CD4-positive, alpha-beta T cell treated with Interleukin-1 beta for 1 hour (primary cell): ENCODE data around the gene TUBA4B.
"Not testable (repeated sequence)": the region's sequence is repeated elsewhere in the genome, so short reads cannot be mapped to it uniquely, and the experiment has no call there.

Experiments
- DNase-seq, 2 donors: peaks; one replicate each; pipeline ENCODE4 v3.0.0-alpha.2; 2020 to 2022

Gene TUBA4B

GRCh38 chr2:219248845-219249202 is 4.2 kb upstream of the TUBA4B start:
- no peak for DNase-seq

- DNase-seq: peak; percentile 64 to 72
Observed at GRCh38 chr2:219249203-219249980, 3.7 kb upstream of the TUBA4B start.

GRCh38 chr2:219250049-219250781 is 2.8 kb upstream of the TUBA4B start:
- no peak for DNase-seq

- no peak for DNase-seq
Observed at GRCh38 chr2:219251656-219252055, 1.4 kb upstream of the TUBA4B start.

GRCh38 chr2:219252084-219252483 is 959 bp upstream of the TUBA4B start:
- peak in 1 of 2 donors; percentile 27 for DNase-seq

- no peak for DNase-seq
Observed at GRCh38 chr2:219252570-219252899, 508 bp upstream of the TUBA4B start.

- peak; percentile 93 for DNase-seq
Observed at GRCh38 chr2:219253753-219254589, 928 bp downstream of the TUBA4B start, which contains the start of gene TUBA4A. Gene TUBA4A, minus strand, starts transcription at chr2:219253918. Its CDS starts 60 bp downstream, at chr2:219253858.

DNA sequence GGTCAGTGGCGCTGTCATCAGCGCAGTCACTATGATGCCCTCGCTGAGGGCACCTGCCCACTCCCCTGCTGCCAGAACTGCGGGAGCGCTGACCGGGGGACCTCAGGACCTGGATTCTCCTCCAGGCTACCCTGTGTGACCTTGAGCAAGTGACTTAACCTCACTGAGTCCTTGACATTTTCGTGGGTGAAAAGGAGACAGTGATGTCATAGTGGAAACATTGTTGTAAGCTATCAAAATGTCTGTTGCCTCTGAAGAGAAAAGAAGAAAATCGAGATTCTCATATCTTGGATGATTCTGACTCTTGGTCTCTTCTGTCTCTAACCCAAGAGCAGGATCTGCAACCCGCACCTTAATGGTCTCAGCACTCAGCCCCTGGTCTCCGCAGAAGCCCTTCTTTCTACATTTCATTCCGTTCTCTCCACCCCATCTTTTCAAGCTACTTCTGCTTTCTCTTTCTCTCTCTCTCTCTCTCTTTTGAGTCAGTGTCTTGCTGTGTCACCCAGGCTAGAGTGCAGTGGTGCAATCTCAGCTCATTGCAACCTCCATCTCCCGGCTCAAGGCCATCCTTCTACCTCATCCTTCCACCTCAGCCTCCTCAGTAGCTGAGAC is 1.7 kb downstream of the TUBA4B start:
- DNase-seq: peak; percentile 56 to 59

DNA sequence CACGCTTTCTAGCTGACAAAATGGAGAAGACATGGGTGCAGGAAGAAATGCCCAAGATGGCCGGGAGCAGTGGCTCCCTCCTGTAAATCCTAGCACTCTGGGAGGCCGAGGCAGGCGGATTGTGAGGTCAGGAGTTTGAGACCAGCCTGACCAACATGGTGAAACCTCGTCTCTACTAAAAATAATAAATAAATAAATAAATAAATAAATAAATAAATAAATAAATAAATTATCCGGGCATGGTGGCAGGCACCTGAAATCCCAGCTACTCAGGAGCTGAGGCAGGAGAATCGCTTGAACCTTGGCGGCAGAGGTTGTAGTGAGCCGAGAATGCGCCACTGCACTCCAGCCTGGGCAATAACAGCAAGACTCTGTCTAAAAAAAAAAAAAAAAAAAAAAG is 5.9 kb downstream of the TUBA4B start:
- not testable (repeated sequence) for DNase-seq

DNA sequence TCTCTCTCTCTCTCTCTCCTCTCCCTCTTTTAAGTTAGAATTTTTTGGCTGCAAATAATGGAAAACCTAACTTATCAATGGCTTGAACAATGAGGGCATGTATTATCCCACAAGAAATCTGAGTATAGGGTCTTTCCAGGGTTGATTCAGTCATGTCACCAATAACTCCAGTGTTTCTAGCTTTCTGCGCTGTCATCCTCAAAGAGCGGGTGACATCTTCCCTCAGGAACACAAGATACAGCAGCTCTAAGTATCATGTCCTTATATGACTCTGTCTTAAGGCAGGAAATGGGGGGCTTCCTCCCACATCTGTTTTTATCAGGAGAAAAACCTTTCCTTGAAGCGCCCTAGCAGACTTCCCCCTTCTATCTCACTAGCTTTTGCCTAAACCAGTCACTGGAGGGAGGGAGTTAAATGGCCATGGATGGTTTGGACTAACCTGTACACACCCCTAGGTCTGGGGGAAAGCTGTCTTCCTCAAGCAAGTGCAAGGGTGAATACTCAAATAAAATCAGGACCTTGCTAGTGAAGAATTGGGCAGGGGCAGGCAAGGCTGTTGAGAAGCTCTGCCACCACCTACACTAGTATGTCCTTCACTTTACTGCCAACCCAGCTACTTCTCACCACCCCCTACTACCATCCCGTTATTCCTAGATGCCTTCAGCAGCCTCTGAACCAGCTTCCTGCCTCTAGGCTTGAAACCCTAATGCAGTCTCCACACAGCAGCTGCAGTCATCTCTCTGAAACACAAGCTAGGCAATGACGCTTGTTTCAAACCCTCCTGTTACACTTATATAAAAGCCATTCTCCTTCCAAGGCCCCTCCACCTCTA is 8.2 kb downstream of the TUBA4B start:
- DNase-seq: no peak

GRCh38 chr2:219266232-219266631 is 13.2 kb downstream of the TUBA4B start:
- no peak for DNase-seq

DNA sequence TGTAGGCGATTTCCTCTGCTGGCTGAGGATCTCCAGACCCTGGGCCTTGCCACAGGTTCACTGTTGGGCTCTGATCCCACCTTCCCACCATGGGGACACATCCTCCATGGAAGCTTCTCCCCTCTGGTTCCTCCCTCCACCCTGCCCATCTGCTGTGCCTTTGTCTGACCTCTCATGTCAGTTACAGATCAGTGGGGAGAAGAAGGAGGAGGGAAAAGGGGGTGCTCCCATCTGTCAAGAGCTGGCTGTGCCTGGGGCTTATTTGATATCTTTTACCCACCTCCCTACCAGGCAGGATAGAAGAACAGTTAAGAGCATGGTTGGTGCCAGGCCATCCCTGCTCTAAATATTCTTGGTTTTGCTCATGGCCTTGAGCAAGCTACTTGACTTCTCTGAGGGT is 13.8 kb downstream of the TUBA4B start:
- no peak for DNase-seq

- no peak for DNase-seq
Observed at GRCh38 chr2:219268294-219268693, 15.3 kb downstream of the TUBA4B start.

- DNase-seq: no peak
Observed at GRCh38 chr2:219269362-219270054, 16.5 kb downstream of the TUBA4B start.

DNA sequence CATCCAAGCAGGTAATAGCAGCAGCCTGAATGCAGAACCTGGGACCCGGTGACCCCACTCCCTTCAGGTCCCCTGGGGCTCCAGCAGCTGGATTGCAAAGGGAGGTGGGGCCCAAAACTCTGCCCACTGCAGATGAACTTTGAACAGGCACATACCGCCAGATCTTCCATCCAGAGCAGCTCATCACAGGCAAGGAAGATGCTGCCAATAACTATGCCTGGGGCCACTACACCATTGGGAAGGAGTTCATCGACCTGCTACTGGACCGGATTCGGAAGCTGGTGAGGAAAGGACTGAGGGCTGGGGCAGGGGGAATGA is 17.0 kb downstream of the TUBA4B start:
- no peak for DNase-seq

GRCh38 chr2:219271021-219271420 is 18.0 kb downstream of the TUBA4B start:
- no peak for DNase-seq

- DNase-seq: no peak
Observed at GRCh38 chr2:219272356-219272755, 19.3 kb downstream of the TUBA4B start.

DNA sequence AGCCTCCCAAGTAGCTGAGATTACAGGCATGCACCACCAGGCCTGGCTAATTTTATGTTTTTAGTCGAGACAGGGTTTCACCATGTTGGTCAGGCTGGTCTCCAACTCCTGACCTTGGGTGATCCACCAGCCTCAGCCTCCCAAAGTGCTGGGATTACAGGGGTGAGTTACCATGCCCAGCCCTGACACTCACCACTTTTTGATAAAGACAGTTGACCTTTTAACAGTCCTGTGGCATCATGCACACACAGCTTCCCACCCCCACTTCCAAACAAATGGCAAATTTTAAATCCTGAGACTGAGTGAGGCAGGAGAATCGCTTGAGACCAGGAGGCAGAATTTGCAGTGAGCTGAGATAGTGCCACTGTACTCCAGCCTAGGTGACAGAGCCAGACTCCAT is 20.0 kb downstream of the TUBA4B start:
- no peak for DNase-seq

DNA sequence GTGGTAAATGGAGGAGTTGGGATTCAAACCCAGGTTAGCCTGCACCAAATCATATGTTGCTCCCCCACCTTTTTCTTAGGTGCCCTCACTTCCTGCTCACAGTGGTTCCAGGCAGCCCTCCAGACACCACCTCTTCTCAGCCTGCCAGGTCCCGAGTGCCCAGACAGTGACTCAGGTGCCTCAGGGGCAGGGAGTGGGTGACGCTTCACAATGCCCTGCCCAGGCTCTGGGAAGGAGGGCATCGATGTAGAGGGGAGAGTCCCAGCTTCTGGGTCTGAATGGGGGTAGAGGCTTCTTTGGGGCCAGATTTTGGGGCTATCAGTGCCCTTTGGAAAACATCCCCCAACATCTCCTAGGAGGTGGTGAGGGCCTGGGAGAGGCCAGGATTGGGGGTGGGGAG is 20.9 kb downstream of the TUBA4B start:
- DNase-seq: no peak

DNA sequence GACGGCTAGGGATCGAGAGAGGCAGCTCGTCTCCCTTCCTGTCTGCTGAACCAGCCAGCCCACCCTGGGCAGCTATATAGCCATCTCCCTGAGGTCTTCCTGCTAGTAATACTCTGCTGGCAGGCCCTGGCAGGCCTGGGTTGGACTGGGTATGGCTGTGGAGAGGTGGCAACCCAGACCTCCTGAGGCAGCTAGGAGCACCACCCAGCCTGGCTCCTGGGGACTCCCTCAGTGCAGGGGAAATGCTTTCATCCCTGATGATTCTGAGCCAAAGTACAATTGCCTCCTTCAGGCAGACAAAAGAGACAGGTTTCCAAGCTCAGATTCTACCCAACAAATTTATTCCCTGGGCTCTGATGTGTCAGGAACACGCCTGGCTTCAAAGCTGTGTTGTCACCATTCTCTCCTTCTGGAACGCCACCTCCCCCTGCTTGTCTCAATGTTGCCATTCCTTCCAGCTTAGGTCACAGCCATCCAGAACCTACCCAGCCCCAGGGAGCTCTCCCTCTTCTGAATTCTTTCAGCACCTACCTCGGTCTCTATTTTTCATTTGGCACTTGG is 21.4 kb downstream of the TUBA4B start:
- no peak for DNase-seq
